GM15510 (cell line): ENCODE results near the gene NFS1.
A peak's percentile ranks its signal among the peaks of the same experiment; 100 is the strongest.

Experiments used
- POLR2A ChIP-seq: IDR thresholded peaks from 3 replicates; pipeline ENCODE4 v1.6.1; 2011; ENCODE audit warnings: borderline replicate concordance; ENCODE audit not compliant: insufficient read length; ENCODE audit errors: extremely low read depth

The NFS1 gene

GRCh38 chr20:35699127-35699956 lies at the start of gene NFS1, which contains the start of gene ROMO1:
NFS1 (minus strand) TSS chr20:35699352; CDS start chr20:35699288, 64 bp downstream.
ROMO1 (plus strand) TSS chr20:35699405; CDS start chr20:35699633, 228 bp downstream.
- TF ChIP-seq POLR2A = peak; percentile 79

GRCh38 chr20:35743693-35744491 lies 44.7 kb upstream of the NFS1 start:
- TF ChIP-seq POLR2A = no peak

DNA sequence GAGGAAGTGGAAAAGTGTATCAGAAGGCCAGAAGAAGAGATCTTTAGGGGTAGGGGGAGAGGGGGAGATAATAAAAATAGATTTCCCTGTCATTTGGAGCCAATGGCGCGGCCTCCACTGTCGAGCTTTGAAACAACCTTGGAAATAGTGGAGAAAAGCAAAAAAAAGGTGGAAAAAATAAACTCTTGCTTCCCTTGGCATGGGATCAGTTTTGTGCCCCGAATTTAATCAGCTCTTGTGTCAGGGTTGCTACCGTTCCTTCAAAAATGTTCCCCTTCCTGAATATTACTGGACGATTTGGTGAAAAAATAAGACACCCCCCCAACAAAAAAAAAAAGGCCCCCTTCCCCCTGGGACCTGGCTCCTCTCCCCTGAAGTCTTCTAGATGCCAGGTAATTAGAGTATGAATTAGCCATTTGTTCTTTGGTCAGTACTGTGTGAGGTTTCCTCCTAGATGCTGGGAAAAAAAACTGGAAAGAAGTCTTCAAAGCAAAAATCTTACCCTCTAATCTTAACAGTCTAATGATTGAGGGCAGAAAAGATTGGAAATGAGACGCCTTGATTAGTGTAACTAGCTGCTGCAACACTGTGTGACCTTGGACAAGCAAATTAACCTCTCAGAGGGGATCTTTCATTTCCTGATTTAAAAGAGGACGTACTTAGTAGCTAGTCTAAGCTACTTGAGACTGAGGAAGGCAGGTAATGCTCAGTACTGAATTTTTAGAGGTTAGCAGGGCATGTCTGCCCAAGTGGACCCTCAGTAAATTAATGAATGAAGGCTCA lies 43.8 kb upstream of the NFS1 start:
- peak; percentile 41 for TF ChIP-seq POLR2A

GRCh38 chr20:35741892-35742740 lies 43.0 kb upstream of the NFS1 start, which contains the start of gene RBM39:
RBM39 (minus strand) TSS chr20:35742260; CDS start chr20:35740874, 1,386 bp downstream.
- TF ChIP-seq POLR2A = peak; percentile 82

DNA sequence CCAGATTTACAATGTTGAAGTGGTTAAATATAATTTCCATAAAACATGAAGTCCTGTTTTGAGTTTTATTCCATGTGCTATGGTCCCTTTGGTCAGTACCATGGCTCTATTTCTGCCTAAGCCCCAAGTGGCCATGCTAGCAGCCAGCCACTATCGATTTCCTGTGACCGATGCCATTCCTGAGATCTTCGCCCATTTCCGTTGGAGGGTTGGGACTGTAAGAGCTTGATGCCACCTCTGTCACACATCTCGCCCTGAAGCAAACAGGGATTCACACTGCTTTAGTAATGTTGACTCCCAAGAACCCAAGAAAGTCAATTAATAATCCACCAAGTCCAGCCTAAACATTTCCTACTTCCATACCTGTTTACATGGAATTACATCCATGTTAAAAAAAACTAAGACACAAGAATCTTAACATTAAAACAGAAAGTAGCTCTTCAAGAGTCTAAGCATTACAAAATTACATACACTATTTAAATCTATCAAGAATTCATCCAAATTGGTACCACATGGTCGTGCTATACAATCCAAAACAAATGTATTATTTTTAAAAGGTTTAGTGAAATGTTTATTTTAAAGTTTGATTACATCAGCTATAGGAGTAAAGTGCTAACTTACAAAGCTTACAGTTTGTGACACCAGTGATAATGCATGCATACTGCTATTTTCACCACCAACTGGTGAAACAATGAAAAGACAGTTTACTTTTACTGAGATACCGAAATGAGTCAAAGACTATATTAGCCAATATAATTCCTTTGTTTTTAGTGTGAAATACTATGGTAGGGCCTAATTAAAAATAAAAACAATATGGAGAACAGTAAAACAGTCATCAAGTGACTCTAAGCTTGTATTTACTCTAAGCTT lies 40.4 kb upstream of the NFS1 start:
- no peak for TF ChIP-seq POLR2A

DNA sequence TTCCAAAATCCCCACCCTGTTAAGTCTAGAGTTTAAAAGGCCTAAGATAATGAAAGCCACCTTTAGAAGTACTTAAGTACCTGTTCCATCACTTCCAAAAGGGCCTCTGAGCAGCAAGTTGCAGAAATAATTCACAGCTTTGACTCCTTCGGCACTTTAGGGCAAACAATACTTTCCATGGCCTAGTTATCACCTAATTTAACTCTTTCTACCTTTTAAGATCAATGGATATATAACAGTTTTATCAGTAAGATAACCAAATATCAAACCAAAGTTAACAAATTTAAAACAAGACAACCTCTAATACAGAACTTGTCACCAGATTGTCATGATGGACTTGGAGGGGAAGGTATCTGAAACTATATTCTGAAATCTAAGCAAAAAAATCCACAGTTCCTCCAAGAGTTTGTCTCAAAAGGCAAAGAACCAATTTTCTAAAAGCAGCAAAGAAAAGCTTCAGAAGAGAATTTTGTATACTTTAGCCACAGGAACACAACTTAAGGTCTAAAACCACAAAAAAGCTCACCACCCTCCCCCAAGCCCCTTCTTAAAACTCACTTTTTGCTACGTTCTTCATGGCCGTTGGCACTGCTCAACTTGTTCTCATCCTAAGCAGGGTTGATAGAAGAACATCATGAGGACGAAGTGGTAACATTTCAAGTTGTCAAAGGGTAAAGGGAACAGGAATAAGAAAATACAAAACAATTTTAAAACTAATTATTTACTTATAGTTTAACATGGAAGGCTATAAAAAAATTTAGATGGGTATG lies 39.4 kb upstream of the NFS1 start:
- no peak for TF ChIP-seq POLR2A

DNA sequence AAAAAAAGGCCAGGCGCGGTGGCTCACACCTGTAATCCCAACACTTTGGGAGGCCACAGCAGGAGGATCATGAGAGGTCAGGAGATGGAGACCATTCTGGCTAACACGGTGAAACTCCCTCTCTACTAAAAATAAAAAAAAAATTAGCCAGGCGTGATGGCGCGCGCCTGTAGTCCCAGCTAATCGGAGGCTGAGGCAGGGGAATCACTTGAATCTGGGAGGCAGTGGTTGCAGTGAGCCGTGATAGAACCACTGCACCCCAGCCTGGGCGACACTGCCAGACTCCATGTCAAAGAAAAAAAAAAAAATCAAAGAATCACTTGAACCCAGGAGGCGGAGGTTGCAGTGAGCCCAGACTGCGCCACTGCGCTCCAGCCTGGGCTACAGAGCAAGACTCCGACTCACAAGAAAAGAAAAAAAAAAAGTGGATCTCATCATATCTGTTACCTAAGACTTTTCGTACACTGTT lies 38.7 kb upstream of the NFS1 start:
- TF ChIP-seq POLR2A = no peak

- no peak for TF ChIP-seq POLR2A
These were observed 36.8 kb upstream of the NFS1 start for GRCh38 chr20:35735826-35736470.

DNA sequence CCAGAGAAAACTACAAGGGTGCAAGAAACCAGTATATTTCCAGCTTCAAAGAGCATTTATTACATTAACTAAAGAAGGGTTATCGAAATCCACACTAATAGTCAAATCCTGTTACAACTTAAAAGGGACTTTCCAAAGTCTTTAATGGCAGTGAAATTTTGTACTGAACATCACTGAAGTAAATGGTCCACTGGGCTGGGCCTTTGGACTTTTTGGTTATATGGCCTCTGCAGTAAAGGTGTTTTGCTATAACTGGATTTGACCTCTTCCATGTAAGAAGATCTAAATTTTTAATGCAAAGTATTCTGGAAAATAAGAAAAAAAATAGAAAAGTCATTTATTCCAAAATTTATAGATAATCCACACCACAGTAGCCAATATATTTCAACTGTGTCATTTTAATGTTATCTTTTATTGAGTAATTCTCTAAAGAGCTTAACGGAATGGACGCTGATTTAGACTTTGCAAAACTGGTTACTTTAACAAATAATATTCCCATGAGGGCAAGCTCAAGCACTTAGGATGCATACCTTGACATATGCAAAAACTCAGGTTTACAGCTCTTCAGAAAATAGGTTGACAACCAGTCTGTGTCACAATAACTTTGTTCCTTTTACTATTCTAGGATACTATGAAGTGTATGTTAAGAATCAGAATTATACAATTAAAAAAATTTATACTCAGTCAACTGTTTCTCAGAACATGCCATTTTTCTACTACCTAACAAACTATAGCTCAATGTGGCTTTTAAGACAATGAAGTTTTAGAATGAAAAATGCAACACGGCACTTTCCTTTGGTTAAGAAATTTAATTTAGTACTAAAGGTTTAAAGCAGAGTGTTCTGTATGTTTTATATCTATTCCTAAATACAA lies 35.9 kb upstream of the NFS1 start:
- no peak for TF ChIP-seq POLR2A

- TF ChIP-seq POLR2A = no peak
These were observed 35.2 kb upstream of the NFS1 start for GRCh38 chr20:35734374-35734773.

DNA sequence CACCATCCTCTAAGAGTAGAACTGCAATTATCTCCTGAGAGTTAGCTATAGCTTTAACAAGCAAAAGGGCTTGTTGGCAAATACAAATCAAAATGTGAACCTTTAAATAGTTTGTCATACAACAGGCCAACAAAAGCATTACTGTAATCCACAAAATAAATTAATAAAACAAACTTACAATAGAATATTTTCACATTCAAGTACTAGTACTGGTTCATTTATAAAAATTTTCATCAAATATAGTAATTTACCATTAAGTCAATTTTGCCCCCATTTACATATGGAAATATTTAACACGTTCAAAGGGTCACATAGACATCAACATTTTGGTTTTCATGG lies 33.5 kb upstream of the NFS1 start:
- TF ChIP-seq POLR2A = no peak
